Measurements from ENCODE around the gene MVB12A.

MVB12A gene

GRCh38 chr19:17469092-17469480 lies 49.2 kb downstream of the MVB12A start:
- peaks cover 21% of the 10 kb centered on the region for H3K27me3 ChIP-seq (ENCODE audit: insufficient read depth, insufficient read length)
- H3K4me1 ChIP-seq (ENCODE audit: insufficient read depth, insufficient read length): peaks cover 7% of the 10 kb centered on the region
- H3K9ac ChIP-seq (ENCODE audit: insufficient read length, low read depth): peak overlapping the region; percentile 84
- H3K4me3 ChIP-seq (ENCODE audit: insufficient read length, low read depth): peak overlapping the region; percentile 60
- no peak for DNase-seq (ENCODE audit: low read depth, low spot score)
- no peaks in the 10 kb centered on the region for H3K36me3 ChIP-seq (ENCODE audit: insufficient read depth, insufficient read length, low read length)
- no peak for TF ChIP-seq ZNF274 (IDR thresholded peaks at IDR 0.05; ENCODE audit: low read depth, low read length)
- no peak for TF ChIP-seq YY1 (IDR thresholded peaks at IDR 0.05; ENCODE audit: insufficient read depth, insufficient read length)
- TF ChIP-seq SUZ12 (IDR thresholded peaks at IDR 0.05; ENCODE audit: extremely low read depth, insufficient read depth, insufficient read length): no peak
- H3K9me3 ChIP-seq (ENCODE audit: insufficient read depth, low read length): no peaks in the 10 kb centered on the region

GRCh38 chr19:17469481-17470067 lies 49.7 kb downstream of the MVB12A start:
- H3K4me1 ChIP-seq (ENCODE audit: insufficient read depth, insufficient read length): peaks cover 10% of the 10 kb centered on the region
- peak overlapping the region; percentile 60 for H3K4me3 ChIP-seq (ENCODE audit: insufficient read length, low read depth)
- peak; percentile 93 for DNase-seq (ENCODE audit: low read depth, low spot score)
- H3K9ac ChIP-seq (ENCODE audit: insufficient read length, low read depth): peak overlapping the region; percentile 84
- no peaks in the 10 kb centered on the region for H3K36me3 ChIP-seq (ENCODE audit: insufficient read depth, insufficient read length, low read length)
- no peaks in the 10 kb centered on the region for H3K9me3 ChIP-seq (ENCODE audit: insufficient read depth, low read length)
- no peak for TF ChIP-seq YY1 (IDR thresholded peaks at IDR 0.05; ENCODE audit: insufficient read depth, insufficient read length)
- no peak for TF ChIP-seq ZNF274 (IDR thresholded peaks at IDR 0.05; ENCODE audit: low read depth, low read length)
- TF ChIP-seq SUZ12 (IDR thresholded peaks at IDR 0.05; ENCODE audit: extremely low read depth, insufficient read depth, insufficient read length): no peak
- peaks cover 17% of the 10 kb centered on the region for H3K27me3 ChIP-seq (ENCODE audit: insufficient read depth, insufficient read length)

GRCh38 chr19:17470068-17470841 lies 50.4 kb downstream of the MVB12A start, which contains the start of gene SLC27A1:
TSS of gene SLC27A1 (plus strand) at chr19:17470524. CDS start at chr19:17470541, 17 bp downstream.
- TF ChIP-seq ZNF274 (IDR thresholded peaks at IDR 0.05; ENCODE audit: low read depth, low read length): no peak
- no peak for TF ChIP-seq SUZ12 (IDR thresholded peaks at IDR 0.05; ENCODE audit: extremely low read depth, insufficient read depth, insufficient read length)
- no peak for TF ChIP-seq YY1 (IDR thresholded peaks at IDR 0.05; ENCODE audit: insufficient read depth, insufficient read length)
- peak; percentile 98 for DNase-seq (ENCODE audit: low read depth, low spot score)
- Histone ChIP-seq H3K9ac (ENCODE audit: insufficient read length, low read depth) (peak within 1 kb of the TSS; percentile 84), H3K27me3 (ENCODE audit: insufficient read depth, insufficient read length) (peaks cover 17% of the 10 kb centered on the region), H3K4me3 (ENCODE audit: insufficient read length, low read depth) (peak within 1 kb of the TSS; percentile 72), H3K4me1 (ENCODE audit: insufficient read depth, insufficient read length) (peaks cover 10% of the 10 kb centered on the region), H3K36me3 (ENCODE audit: insufficient read depth, insufficient read length, low read length) (no peaks in the 10 kb centered on the region), H3K9me3 (ENCODE audit: insufficient read depth, low read length) (no peaks in the 10 kb centered on the region)

DNA sequence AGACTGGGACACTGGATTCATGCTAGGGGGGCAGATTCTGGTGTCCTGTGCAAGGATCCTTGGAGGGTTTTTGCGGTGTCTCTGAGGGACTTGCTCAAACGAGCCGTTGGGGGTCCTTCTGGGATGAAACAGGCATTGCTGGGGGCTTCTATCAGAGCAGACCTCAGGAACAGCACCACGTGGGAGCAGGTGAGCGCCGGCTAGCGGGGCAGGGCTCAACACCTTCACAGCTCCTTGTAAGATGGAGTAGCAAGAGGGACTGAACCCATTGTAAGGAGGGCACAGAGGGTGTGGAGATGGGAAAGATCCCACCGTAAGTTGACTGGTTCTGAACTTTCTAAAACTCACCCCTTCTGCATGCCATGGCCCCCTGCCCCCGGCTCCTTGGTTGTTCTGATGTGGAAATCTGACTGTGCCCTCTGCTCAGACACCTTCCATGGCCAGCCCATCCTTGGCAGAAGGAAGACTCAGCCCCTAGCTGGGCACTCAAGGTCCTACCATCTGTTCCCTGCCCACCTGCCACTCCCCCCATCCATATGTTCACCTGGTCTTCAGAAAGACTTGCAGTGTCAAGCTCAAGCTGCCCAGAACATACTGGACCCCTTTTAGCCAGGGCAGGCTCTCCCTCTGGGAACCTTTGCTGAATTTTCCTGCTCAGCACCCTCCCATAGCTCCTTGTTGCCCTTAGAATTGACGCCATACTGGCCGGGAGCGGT lies 51.7 kb downstream of the MVB12A start:
- Histone ChIP-seq H3K36me3 (ENCODE audit: insufficient read depth, insufficient read length, low read length) (no peaks in the 10 kb centered on the region), H3K9ac (ENCODE audit: insufficient read length, low read depth) (peak overlapping the region; percentile 68), H3K27me3 (ENCODE audit: insufficient read depth, insufficient read length) (peaks cover 17% of the 10 kb centered on the region), H3K4me3 (ENCODE audit: insufficient read length, low read depth) (peak overlapping the region; percentile 72), H3K4me1 (ENCODE audit: insufficient read depth, insufficient read length) (peaks cover 10% of the 10 kb centered on the region), H3K9me3 (ENCODE audit: insufficient read depth, low read length) (no peaks in the 10 kb centered on the region)
- DNase-seq (ENCODE audit: low read depth, low spot score): no peak
- TF ChIP-seq ZNF274 (IDR thresholded peaks at IDR 0.05; ENCODE audit: low read depth, low read length): no peak
- TF ChIP-seq SUZ12 (IDR thresholded peaks at IDR 0.05; ENCODE audit: extremely low read depth, insufficient read depth, insufficient read length): no peak
- no peak for TF ChIP-seq YY1 (IDR thresholded peaks at IDR 0.05; ENCODE audit: insufficient read depth, insufficient read length)

DNA sequence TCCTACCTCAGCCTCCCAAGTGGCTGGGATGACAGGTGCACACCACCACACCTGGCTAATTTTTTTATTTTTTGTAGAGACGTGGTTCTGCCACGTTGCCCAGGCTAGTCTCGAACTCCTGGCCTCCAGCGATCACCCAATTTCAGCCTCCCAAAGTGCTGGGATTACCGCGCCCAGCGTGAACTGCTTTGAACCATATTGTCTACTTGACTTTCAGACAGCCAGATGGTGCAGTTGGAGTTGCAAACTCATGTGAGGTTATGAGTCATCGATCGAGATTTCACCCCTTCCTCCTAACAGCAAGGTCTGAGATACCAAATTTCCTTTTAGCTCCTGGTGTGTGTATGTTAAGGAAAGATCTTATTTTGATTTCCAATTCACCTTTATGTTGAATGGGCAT lies 53.2 kb downstream of the MVB12A start:
- peaks cover 13% of the 10 kb centered on the region for H3K27me3 ChIP-seq (ENCODE audit: insufficient read depth, insufficient read length)
- no peak overlapping the region for H3K4me3 ChIP-seq (ENCODE audit: insufficient read length, low read depth)
- peaks cover 10% of the 10 kb centered on the region for H3K4me1 ChIP-seq (ENCODE audit: insufficient read depth, insufficient read length)
- no peak for TF ChIP-seq SUZ12 (IDR thresholded peaks at IDR 0.05; ENCODE audit: extremely low read depth, insufficient read depth, insufficient read length)
- TF ChIP-seq YY1 (IDR thresholded peaks at IDR 0.05; ENCODE audit: insufficient read depth, insufficient read length): no peak
- TF ChIP-seq ZNF274 (IDR thresholded peaks at IDR 0.05; ENCODE audit: low read depth, low read length): no peak
- no peak for DNase-seq (ENCODE audit: low read depth, low spot score)
- H3K9me3 ChIP-seq (ENCODE audit: insufficient read depth, low read length): no peaks in the 10 kb centered on the region
- no peak overlapping the region for H3K9ac ChIP-seq (ENCODE audit: insufficient read length, low read depth)
- H3K36me3 ChIP-seq (ENCODE audit: insufficient read depth, insufficient read length, low read length): no peaks in the 10 kb centered on the region

All from NT2/D1 (cell line).